ENCODE results near the gene RPRD1A.
"Not testable (repeated sequence)": the region's sequence is repeated elsewhere in the genome, so short reads cannot be mapped to it uniquely, and the experiment has no call there.

The RPRD1A gene

GRCh38 chr18:36024241-36024640 lies 43.1 kb downstream of the RPRD1A start:
- not testable (repeated sequence) for DNase-seq

- DNase-seq: no peak
These were observed 44.0 kb downstream of the RPRD1A start for GRCh38 chr18:36023336-36023735.

- DNase-seq: no peak
These were observed 47.1 kb downstream of the RPRD1A start for GRCh38 chr18:36020174-36020711.

- no peak for DNase-seq
These were observed 50.1 kb downstream of the RPRD1A start for GRCh38 chr18:36017232-36017631.

GRCh38 chr18:36015629-36016028 lies 51.7 kb downstream of the RPRD1A start:
- no peak for DNase-seq

- no peak for DNase-seq
These were observed 54.5 kb downstream of the RPRD1A start for GRCh38 chr18:36012891-36013290.

GRCh38 chr18:36009214-36009613 lies 58.1 kb downstream of the RPRD1A start:
- DNase-seq: no peak

GRCh38 chr18:36006997-36007396 lies 60.4 kb downstream of the RPRD1A start:
- DNase-seq: no peak

GRCh38 chr18:35999925-36000324 lies 67.4 kb downstream of the RPRD1A start:
- no peak for DNase-seq

- DNase-seq: peak; percentile 1
These were observed 68.4 kb downstream of the RPRD1A start for GRCh38 chr18:35998967-35999366.

- no peak for DNase-seq
These were observed 74.3 kb downstream of the RPRD1A start for GRCh38 chr18:35993013-35993412.

GRCh38 chr18:35991696-35992095 lies 75.7 kb downstream of the RPRD1A start:
- DNase-seq: no peak

GRCh38 chr18:35983818-35984217 lies 83.5 kb downstream of the RPRD1A start:
- DNase-seq: no peak

- no peak for DNase-seq
These were observed 84.2 kb downstream of the RPRD1A start for GRCh38 chr18:35983147-35983546.

- DNase-seq: no peak
These were observed 84.8 kb downstream of the RPRD1A start for GRCh38 chr18:35982409-35983114.

GRCh38 chr18:35979112-35979511 lies 88.2 kb downstream of the RPRD1A start:
- DNase-seq: no peak

GRCh38 chr18:35974181-35974580 lies 93.2 kb downstream of the RPRD1A start:
- no peak for DNase-seq

GRCh38 chr18:35973650-35974049 lies 93.7 kb downstream of the RPRD1A start:
- DNase-seq: no peak

- peak; percentile 96 for DNase-seq
These were observed 95.0 kb downstream of the RPRD1A start, which contains the start of gene RMP24 for GRCh38 chr18:35972197-35973000. RMP24 (plus strand) TSS chr18:35972679.

- peak; percentile 15 for DNase-seq
These were observed 95.6 kb downstream of the RPRD1A start for GRCh38 chr18:35971661-35972196.

GRCh38 chr18:35969676-35970075 lies 97.7 kb downstream of the RPRD1A start:
- no peak for DNase-seq

- no peak for DNase-seq
These were observed 99.0 kb downstream of the RPRD1A start for GRCh38 chr18:35968278-35968880.

GRCh38 chr18:35967866-35968265 lies 99.5 kb downstream of the RPRD1A start:
- not testable (repeated sequence) for DNase-seq
